GM23338 (cell line): ENCODE data around the gene SRSF5. TPM values are rescaled to one million over a fixed set of nuclear protein-coding genes. Genes with fewer than 3 reads are reported as not detected.

Experiments used
- ATAC-seq: fragments of 200-7000 bp; cut with Tn5 transposase; 3 replicates; pipeline ENCODE4 v1.9.1; 2020
- DNase-seq: peaks from one replicate; pipeline ENCODE4 v3.0.0-alpha.2; 2015; ENCODE audit warnings: low spot score
- H2AFZ ChIP-seq: fragments of 200-600 bp; sonication (generic); 2 replicates; pipeline ENCODE4 v1.8.0; 2016; ENCODE audit warnings: antibody characterized with exemption, mild to moderate bottlenecking, moderate library complexity
- H3F3A ChIP-seq: fragments of 200-600 bp; sonication (generic); replicated peaks from 2 replicates; pipeline ENCODE4 v1.8.0; 2017; ENCODE audit warnings: antibody characterized with exemption, mixed run types, low read depth
- H3K27ac ChIP-seq: fragments of 200-600 bp; sonication (generic); 2 replicates; pipeline ENCODE4 v1.6.1; 2016; ENCODE audit warnings: low read depth
- H3K27me3 ChIP-seq: fragments of 200-600 bp; sonication (generic); 2 replicates; pipeline ENCODE4 v1.8.0; 2016; ENCODE audit warnings: mild to moderate bottlenecking, mixed run types, moderate library complexity; ENCODE audit not compliant: insufficient read depth
- H3K36me3 ChIP-seq: fragments of 200-600 bp; sonication (generic); 2 replicates; pipeline ENCODE4 v1.8.0; 2016; ENCODE audit warnings: mild to moderate bottlenecking; ENCODE audit not compliant: insufficient read depth
- H3K4me1 ChIP-seq: fragments of 200-600 bp; sonication (generic); 2 replicates; pipeline ENCODE4 v1.8.0; 2016; ENCODE audit warnings: mild to moderate bottlenecking, moderate library complexity; ENCODE audit not compliant: insufficient read depth
- H3K4me2 ChIP-seq: fragments of 200-600 bp; sonication (generic); 2 replicates; pipeline ENCODE4 v1.7.1; 2017; ENCODE audit warnings: mixed run types
- H3K4me3 ChIP-seq: fragments of 200-600 bp; sonication (generic); 2 replicates; pipeline ENCODE4 v1.6.1; 2016; ENCODE audit warnings: mixed run types
- H3K79me2 ChIP-seq: fragments of 200-600 bp; sonication (generic); replicated peaks from 2 replicates; pipeline ENCODE4 v1.8.0; 2017; ENCODE audit warnings: mild to moderate bottlenecking; ENCODE audit not compliant: insufficient read depth
- H3K9me2 ChIP-seq: fragments of 200-600 bp; sonication (generic); 2 replicates; pipeline ENCODE4 v1.8.0; 2017; ENCODE audit not compliant: insufficient read depth
- H4K20me1 ChIP-seq: fragments of 200-600 bp; sonication (generic); replicated peaks from 2 replicates; pipeline ENCODE4 v1.8.0; 2017; ENCODE audit warnings: mild to moderate bottlenecking; ENCODE audit not compliant: insufficient read depth
- H3K27ac Mint-ChIP-seq: 2 replicates; pipeline ENCODE4 v1.8.0; 2020; ENCODE audit warnings: inconsistent platforms, mild to moderate bottlenecking, moderate library complexity, mixed read lengths
- H3K27me3 Mint-ChIP-seq: 3 replicates; pipeline ENCODE4 v1.8.0; 2022; ENCODE audit warnings: low read depth, mild to moderate bottlenecking, moderate library complexity, mixed read lengths, inconsistent platforms; ENCODE audit not compliant: insufficient read depth, poor library complexity
- H3K36me3 Mint-ChIP-seq: 3 replicates; pipeline ENCODE4 v1.8.0; 2021; ENCODE audit warnings: low read depth, mild to moderate bottlenecking, inconsistent platforms, moderate library complexity, mixed read lengths
- H3K4me1 Mint-ChIP-seq: 3 replicates; pipeline ENCODE4 v1.8.0; 2020; ENCODE audit warnings: mild to moderate bottlenecking, inconsistent platforms, mixed read lengths
- H3K4me3 Mint-ChIP-seq: 3 replicates; pipeline ENCODE4 v1.8.0; 2021; ENCODE audit warnings: moderate library complexity, mild to moderate bottlenecking, inconsistent platforms, mixed read lengths
- H3K9me3 Mint-ChIP-seq: 3 replicates; pipeline ENCODE4 v1.8.0; 2020; ENCODE audit warnings: moderate library complexity, mild to moderate bottlenecking, inconsistent platforms, mixed read lengths
- CREB1 ChIP-seq: fragments of 250-450 bp; sonication (Bioruptor Pico); IDR thresholded peaks from 2 replicates; pipeline ENCODE4 v1.5.0; 2020; ENCODE audit warnings: low read depth, mild to moderate bottlenecking, moderate library complexity
- CTCF ChIP-seq, 2 experiments: fragments of 200-600 bp in 1 of 2; sonication (generic) in 1 of 2; conservative IDR thresholded peaks; 2 replicates each; pipeline versions ENCODE4 v1.5.1 to v1.6.1; 2016 to 2017; ENCODE audit warnings: antibody characterized with exemption in 2 of 2, low read depth in 2 of 2, mild to moderate bottlenecking in 2 of 2, moderate library complexity in 1 of 2
- ETS1 ChIP-seq: IDR thresholded peaks from 2 replicates; pipeline ENCODE4 v1.6.1; 2016; ENCODE audit warnings: antibody characterized with exemption
- EZH2 ChIP-seq: fragments of 200-600 bp; sonication (generic); IDR thresholded peaks from one replicate; pipeline ENCODE4 v1.8.0; 2017; ENCODE audit warnings: antibody characterized with exemption, mild to moderate bottlenecking, low read depth; ENCODE audit not compliant: unreplicated experiment
- EZH2phosphoT487 ChIP-seq: fragments of 200-600 bp; sonication (generic); IDR thresholded peaks from one replicate; pipeline ENCODE4 v1.8.1; 2018; ENCODE audit warnings: antibody characterized with exemption; ENCODE audit not compliant: unreplicated experiment
- JUNB ChIP-seq: IDR thresholded peaks from one replicate; pipeline ENCODE4 v1.6.1; 2016; ENCODE audit warnings: antibody characterized with exemption; ENCODE audit not compliant: unreplicated experiment
- NANOG ChIP-seq: IDR thresholded peaks from 2 replicates; pipeline ENCODE4 v1.6.1; 2016; ENCODE audit warnings: antibody characterized with exemption, borderline replicate concordance
- POLR2AphosphoS5 ChIP-seq: IDR thresholded peaks from 2 replicates; pipeline ENCODE4 v1.6.1; 2016; ENCODE audit warnings: antibody characterized with exemption, low read depth
- REST ChIP-seq: IDR thresholded peaks from one replicate; pipeline ENCODE4 v1.6.1; 2018; ENCODE audit warnings: antibody characterized with exemption; ENCODE audit not compliant: unreplicated experiment
- STAT1 ChIP-seq: IDR thresholded peaks from one replicate; pipeline ENCODE4 v1.6.1; 2016; ENCODE audit warnings: antibody characterized with exemption; ENCODE audit not compliant: unreplicated experiment
- ZNF114 ChIP-seq: fragments of 250-450 bp; sonication (Bioruptor Pico); IDR thresholded peaks from 2 replicates; pipeline ENCODE4 v1.5.0; 2020; ENCODE audit warnings: mild to moderate bottlenecking, moderate library complexity
- ZNF331 ChIP-seq: fragments of 250-450 bp; sonication (Bioruptor Pico); IDR thresholded peaks from 2 replicates; pipeline ENCODE4 v1.5.0; 2020; ENCODE audit warnings: low read depth, mild to moderate bottlenecking, moderate library complexity
- polyA plus RNA-seq: library from polyadenylated mRNA; unstranded; fragments of >200 nt; fragmentation: Nextera tagmentation; extraction: Ambion mirVana; gene quantifications from 2 replicates; pipeline ENCODE4 v1.2.1, GENCODE V29; 2016
- total RNA-seq: library from RNA; depleted of rRNA; stranded (reverse); fragments of >200 nt; shearing (Covaris generic); gene quantifications from 2 replicates; pipeline ENCODE4 v1.2.3, GENCODE V29; 2014

SRSF5 gene
- total and polyA plus RNA-seq, 2 experiments from 2014 or later = 172 to 389 TPM

- no peak overlapping the region for H3K4me3 Mint-ChIP-seq
- DNase-seq (no peak), ATAC-seq (no peak)
- Histone ChIP-seq H4K20me1 (no peaks in the 10 kb centered on the region; the same call in 1 of the 2 replicates), H3K27ac (no peak overlapping the region), H3K4me3 (no peak overlapping the region), H3K27me3 (no peaks in the 10 kb centered on the region), H3K9me2 (peaks cover 10% of the 10 kb centered on the region), H3F3A (no peaks in the 10 kb centered on the region), H3K79me2 (no peaks in the 10 kb centered on the region), H3K4me1 (no peaks in the 10 kb centered on the region), H3K4me2 (no peak overlapping the region), H2AFZ (no peak overlapping the region), H3K36me3 (no peaks in the 10 kb centered on the region)
- no peaks in the 10 kb centered on the region for H3K9me3 Mint-ChIP-seq
- peaks cover 7% of the 10 kb centered on the region for H3K27me3 Mint-ChIP-seq
- TF ChIP-seq ZNF331 (CRISPR knock-in tag) = no peak
- no peak for TF ChIP-seq STAT1
- no peak for TF ChIP-seq ETS1
- TF ChIP-seq EZH2phosphoT487 = no peak
- TF ChIP-seq CREB1 = no peak
- no peak for TF ChIP-seq ZNF114
- TF ChIP-seq EZH2 = no peak
- no peak for TF ChIP-seq REST
- no peak for TF ChIP-seq NANOG
- TF ChIP-seq JUNB = no peak
- TF ChIP-seq CTCF (conservative IDR thresholded peaks at IDR 0.05; ENCODE audit: low read depth in 2 of 2) = no peak
- H3K27ac Mint-ChIP-seq = no peak overlapping the region
- no peaks in the 10 kb centered on the region for H3K4me1 Mint-ChIP-seq
- H3K36me3 Mint-ChIP-seq = no peaks in the 10 kb centered on the region
Observed at GRCh38 chr14:69784942-69785341, 18.0 kb downstream of the SRSF5 start.

DNA sequence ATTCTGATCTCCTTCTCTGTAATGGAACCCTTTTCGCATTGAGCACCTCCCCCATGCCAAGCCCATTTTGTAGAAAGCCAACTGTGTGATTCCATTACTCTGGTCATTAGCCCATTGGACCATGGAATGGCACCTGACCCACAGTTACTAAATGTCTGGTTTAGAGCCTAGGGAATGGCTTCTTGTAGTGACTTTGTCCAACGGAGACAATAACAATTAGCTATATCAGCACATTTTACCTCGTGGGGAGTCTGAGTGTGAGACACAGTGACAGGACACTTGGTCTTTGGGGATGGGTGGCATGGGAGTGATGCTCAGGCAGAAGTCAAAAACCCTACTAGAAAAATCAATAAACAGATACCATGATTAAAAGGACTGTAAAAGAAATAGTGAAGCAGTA, 19.7 kb downstream of the SRSF5 start:
- Histone ChIP-seq H3K4me2 (no peak overlapping the region), H3K36me3 (no peaks in the 10 kb centered on the region), H4K20me1 (no peaks in the 10 kb centered on the region), H3K4me3 (no peak overlapping the region), H3K4me1 (no peaks in the 10 kb centered on the region), H3K79me2 (no peaks in the 10 kb centered on the region), H3F3A (no peaks in the 10 kb centered on the region), H3K27me3 (no peaks in the 10 kb centered on the region), H3K27ac (no peak overlapping the region), H3K9me2 (peaks cover 10% of the 10 kb centered on the region), H2AFZ (no peak overlapping the region)
- Mint-ChIP-seq H3K9me3 (no peaks in the 10 kb centered on the region), H3K36me3 (no peaks in the 10 kb centered on the region), H3K27me3 (peaks cover 7% of the 10 kb centered on the region), H3K27ac (no peak overlapping the region), H3K4me3 (no peak overlapping the region), H3K4me1 (no peaks in the 10 kb centered on the region)
- TF ChIP-seq POLR2AphosphoS5 = no peak
- DNase-seq (no peak), ATAC-seq (no peak)
